GM21723 (cell line): ENCODE results near the gene IQCE.
"Not testable (repeated sequence)": the region's sequence is repeated elsewhere in the genome, so short reads cannot be mapped to it uniquely, and the experiment has no call there.

Experiments used
- ATAC-seq: cut with Tn5 transposase; IDR thresholded peaks from one replicate; pipeline ENCODE4 v1.9.1; 2021; ENCODE audit warnings: mild to moderate bottlenecking, moderate library complexity; ENCODE audit not compliant: unreplicated experiment

The IQCE gene

GRCh38 chr7:2598154-2598823 lies 39.5 kb downstream of the IQCE start:
- no peak for ATAC-seq

- ATAC-seq: no peak
Measured at GRCh38 chr7:2601065-2601464, 42.3 kb downstream of the IQCE start.

DNA sequence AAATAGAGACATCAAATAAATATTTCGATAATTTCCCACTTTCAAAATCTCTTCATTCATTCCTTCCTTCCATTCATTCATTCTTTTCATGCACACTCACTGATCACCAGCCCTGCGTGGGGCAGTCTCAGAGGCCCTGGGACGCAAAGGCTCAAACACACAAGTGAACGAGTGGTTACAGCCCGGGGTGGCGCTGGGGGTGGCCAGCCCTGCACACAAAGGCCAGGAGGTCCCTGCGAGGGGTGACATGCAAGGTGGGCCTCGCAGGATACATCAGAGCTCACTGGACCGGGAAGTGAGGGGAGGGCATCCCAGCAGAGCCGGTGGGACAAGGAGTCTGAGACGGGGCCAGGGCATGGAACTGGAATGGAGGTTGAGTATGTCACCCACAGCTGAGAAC lies 43.1 kb downstream of the IQCE start:
- ATAC-seq: no peak

DNA sequence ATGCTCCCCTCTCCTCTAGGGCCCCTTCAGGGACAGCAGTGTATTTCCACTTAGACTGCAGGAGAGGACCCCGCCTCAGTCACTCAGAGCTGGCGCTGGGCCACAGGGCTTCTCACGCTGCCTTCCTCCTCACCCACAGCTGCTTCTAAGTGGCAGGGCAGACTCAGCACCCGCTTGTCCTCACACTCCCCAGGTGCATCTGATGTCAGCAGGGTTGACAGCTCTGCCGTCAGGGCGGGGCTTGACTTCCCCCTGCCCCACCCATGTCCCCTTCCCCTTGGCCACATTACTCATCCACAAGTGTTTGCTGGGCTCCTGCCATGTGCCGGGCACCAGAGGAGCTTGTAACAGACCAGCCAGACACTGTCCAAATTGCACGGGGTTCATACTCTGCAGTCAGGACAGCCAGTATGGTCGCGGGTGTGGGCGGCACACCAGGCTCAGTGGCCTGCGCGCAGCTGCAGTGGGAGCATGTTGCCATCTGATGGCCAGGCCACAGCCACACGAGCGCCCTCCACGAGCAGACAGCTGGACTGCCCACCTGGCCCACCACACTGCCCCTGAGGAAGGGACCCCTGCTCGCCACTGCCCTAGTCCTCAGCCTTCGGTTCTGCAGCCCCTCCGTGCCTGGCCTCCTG lies 43.7 kb downstream of the IQCE start:
- no peak for ATAC-seq

GRCh38 chr7:2603044-2603965 lies 44.5 kb downstream of the IQCE start:
- ATAC-seq: no peak

- no peak for ATAC-seq
Measured at GRCh38 chr7:2604608-2605174, 45.9 kb downstream of the IQCE start.

- ATAC-seq: no peak
Measured at GRCh38 chr7:2605608-2606538, 47.1 kb downstream of the IQCE start.

- no peak for ATAC-seq
Measured at GRCh38 chr7:2606539-2606936, 47.8 kb downstream of the IQCE start.

- ATAC-seq: no peak
Measured at GRCh38 chr7:2607122-2607922, 48.5 kb downstream of the IQCE start.

GRCh38 chr7:2607923-2608904 lies 49.4 kb downstream of the IQCE start:
- no peak for ATAC-seq

DNA sequence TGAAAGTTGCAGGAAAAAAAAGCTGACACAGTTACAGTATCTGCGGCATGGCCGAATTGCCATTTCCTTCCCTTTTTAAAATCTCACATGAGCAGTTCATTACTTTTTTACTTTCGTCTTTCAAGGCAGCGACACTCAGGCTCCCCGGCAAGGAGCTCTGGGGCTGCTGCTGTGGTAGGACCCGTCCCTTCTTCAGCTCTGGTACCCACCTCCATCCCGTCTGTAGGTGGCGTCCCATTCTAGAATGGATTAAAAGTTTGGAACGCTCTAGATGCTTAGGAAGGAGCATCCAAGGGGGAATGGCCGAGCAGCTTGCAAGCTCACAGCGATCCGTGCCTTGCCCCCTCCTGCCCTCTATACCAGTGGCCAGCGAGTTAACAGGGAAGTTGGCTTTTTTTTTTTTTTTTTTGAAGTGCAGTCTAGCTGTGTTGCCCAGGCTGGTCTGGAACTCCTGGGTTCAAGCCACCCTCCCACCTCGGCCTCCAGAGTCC lies 50.2 kb downstream of the IQCE start:
- no peak for ATAC-seq

DNA sequence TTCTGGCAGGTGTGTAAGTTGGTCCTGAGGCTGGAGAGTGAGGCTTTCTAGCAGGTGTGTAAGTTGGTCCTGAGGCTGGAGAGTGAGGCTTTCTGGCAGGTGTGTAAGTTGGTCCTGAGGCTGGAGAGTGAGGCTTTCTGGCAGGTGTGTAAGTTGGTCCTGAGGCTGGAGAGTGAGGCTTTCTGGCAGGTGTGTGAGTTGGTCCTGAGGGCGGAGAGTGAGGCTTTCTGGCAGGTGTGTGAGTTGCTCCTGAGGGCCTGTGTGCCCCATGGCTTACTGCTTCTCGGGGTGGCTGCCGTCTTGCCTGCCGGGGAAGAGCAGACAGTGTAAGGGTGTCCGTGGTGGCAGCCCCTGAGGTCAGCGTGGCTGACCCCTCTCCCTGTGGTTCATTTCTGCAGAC lies 50.9 kb downstream of the IQCE start:
- ATAC-seq: not testable (repeated sequence)

GRCh38 chr7:2610466-2610865 lies 51.7 kb downstream of the IQCE start:
- ATAC-seq: no peak

DNA sequence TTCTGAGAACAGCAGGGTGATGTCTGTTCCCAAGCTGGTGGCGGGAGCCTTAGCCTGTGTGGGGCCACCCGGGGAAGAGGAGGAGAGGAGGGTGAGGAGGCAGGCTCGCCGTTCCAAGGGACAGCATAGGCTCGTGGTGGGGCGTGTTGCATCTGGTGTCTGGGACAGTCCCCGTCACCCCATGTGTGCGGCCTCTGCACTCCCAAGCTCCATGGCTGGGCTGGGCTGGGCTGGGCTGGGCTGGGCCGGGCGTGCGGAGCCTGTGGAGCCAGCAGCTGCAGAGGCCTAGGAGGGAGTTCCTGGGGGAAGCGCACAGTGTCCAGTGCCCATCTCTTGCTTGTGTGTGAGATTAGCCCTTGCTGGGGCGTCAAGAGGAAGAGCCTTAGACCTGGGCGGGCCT lies 52.1 kb downstream of the IQCE start:
- ATAC-seq: no peak

GRCh38 chr7:2611401-2611800 lies 52.6 kb downstream of the IQCE start:
- no peak for ATAC-seq

GRCh38 chr7:2611922-2612321 lies 53.1 kb downstream of the IQCE start:
- ATAC-seq: no peak

DNA sequence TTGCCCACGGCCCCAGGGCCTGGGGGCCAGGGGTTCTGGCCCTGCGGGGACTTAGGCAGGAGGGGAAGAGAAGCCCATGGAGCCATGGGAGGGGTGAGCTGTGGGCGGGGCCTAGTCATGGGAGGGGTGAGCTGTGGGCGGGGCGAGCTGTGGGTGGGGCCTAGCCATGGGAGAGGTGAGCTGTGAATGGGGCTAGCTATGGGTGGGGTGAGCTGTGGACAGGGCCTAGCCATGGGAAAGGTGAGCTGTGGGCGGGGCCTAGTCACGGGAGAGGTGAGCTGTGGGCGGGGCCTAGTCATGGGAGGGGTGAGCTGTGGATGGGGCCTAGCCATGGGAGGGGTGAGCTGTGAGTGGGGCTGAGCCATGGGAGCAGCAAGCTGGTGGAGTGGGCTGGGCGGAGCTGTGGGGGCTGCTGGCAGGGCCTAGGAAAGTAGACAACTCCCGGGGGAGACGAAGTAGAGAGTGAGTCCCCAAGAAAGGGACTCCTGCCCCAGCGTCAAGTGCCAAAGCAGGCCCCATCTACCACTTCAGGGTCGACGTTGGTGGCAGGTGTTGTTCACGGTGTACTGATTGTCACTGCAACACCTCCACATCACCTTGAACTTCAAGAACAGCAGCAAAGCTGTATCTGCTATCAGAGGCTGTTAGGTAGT lies 53.8 kb downstream of the IQCE start:
- no peak for ATAC-seq
